Activated CD8-positive, alpha-beta memory T cell treated with anti-CD3 and anti-CD28 coated beads, Interleukin-2, amount 10 ng/mL, durations not matched to agents 7 days and 5 days (primary cell): ENCODE data around the gene RDH5. TPM values are rescaled to one million over a fixed set of nuclear protein-coding genes. Genes with fewer than 3 reads are reported as not detected.

Experiments used
- ATAC-seq: fragments of 150-1000 bp; cut with Tn5 transposase; one replicate; pipeline ENCODE4 v1.10.0; 2021; ENCODE audit warnings: moderate library complexity
- CTCF ChIA-PET: fragments of 350-600 bp; sonication (Branson Sonifier 250); formaldehyde crosslinking; loops from one replicate; lab custom pipeline; 2021; ENCODE audit warnings: antibody characterized with exemption; lab: Charles Lee
- DNase-seq: peaks from one replicate; pipeline ENCODE4 v3.0.0-alpha.2; 2020
- H3K27ac Mint-ChIP-seq: one replicate; pipeline ENCODE4 v1.8.0; 2021; ENCODE audit warnings: mild to moderate bottlenecking, mixed read lengths
- H3K27me3 Mint-ChIP-seq: one replicate; pipeline ENCODE4 v1.8.0; 2021; ENCODE audit warnings: mixed read lengths
- H3K36me3 Mint-ChIP-seq: one replicate; pipeline ENCODE4 v1.8.0; 2021; ENCODE audit warnings: mild to moderate bottlenecking, mixed read lengths
- H3K4me1 Mint-ChIP-seq: one replicate; pipeline ENCODE4 v1.8.0; 2021; ENCODE audit warnings: mixed read lengths
- H3K4me3 Mint-ChIP-seq: one replicate; pipeline ENCODE4 v1.8.0; 2021; ENCODE audit warnings: mild to moderate bottlenecking, moderate library complexity, mixed read lengths
- H3K9me3 Mint-ChIP-seq: one replicate; pipeline ENCODE4 v1.8.0; 2022; ENCODE audit warnings: low read depth, mixed read lengths
- total RNA-seq, 2 experiments: library from RNA; stranded (reverse); gene quantifications; one replicate each; pipeline ENCODE4 v1.2.3, GENCODE V29; 2021

Gene RDH5
- total RNA-seq, 2 experiments from 2014 or later, result 11.1 to 14.4 TPM

- DNase-seq (peak; percentile 81), ATAC-seq (peak; percentile 65)
- CTCF ChIA-PET, result interaction anchor here (0.6 to 4.9 kb wide), 15 partner anchors 8 to 492 kb away, joined by 3 to 63 read pairs (median 6); partner anchors contain the start of genes BLOC1S1, ESYT1, PA2G4 and PYM1
- Mint-ChIP-seq H3K27ac (peak overlapping the region; percentile 92), H3K4me3 (peak overlapping the region; percentile 78), H3K4me1 (peaks cover 48% of the 10 kb centered on the region), H3K36me3 (peaks cover 12% of the 10 kb centered on the region), H3K9me3 (no peaks in the 10 kb centered on the region), H3K27me3 (no peaks in the 10 kb centered on the region)
These were observed 9.9 kb downstream of the RDH5 start for GRCh38 chr12:55729819-55730818.

- H3K4me3 Mint-ChIP-seq, result no peak overlapping the region
- peaks cover 39% of the 10 kb centered on the region for H3K4me1 Mint-ChIP-seq
- CTCF ChIA-PET, result interaction anchor here (9.1 kb wide), 1 partner anchor 12 kb away, joined by 233 read pairs; the partner anchor contains the start of genes BLOC1S1 and RDH5
- ATAC-seq (no peak), DNase-seq (no peak)
- H3K27ac Mint-ChIP-seq, result no peak overlapping the region
- H3K36me3 Mint-ChIP-seq, result no peaks in the 10 kb centered on the region
- no peaks in the 10 kb centered on the region for H3K9me3 Mint-ChIP-seq
- H3K27me3 Mint-ChIP-seq, result no peaks in the 10 kb centered on the region
These were observed 12.1 kb downstream of the RDH5 start for GRCh38 chr12:55732288-55732687.

- Mint-ChIP-seq H3K4me1 (peaks cover 42% of the 10 kb centered on the region), H3K9me3 (no peaks in the 10 kb centered on the region), H3K27ac (no peak overlapping the region), H3K4me3 (no peak overlapping the region), H3K27me3 (no peaks in the 10 kb centered on the region), H3K36me3 (no peaks in the 10 kb centered on the region)
- CTCF ChIA-PET, result interaction anchor here (9.1 kb wide), 1 partner anchor 13 kb away, joined by 233 read pairs; the partner anchor contains the start of genes BLOC1S1 and RDH5
- ATAC-seq (no peak), DNase-seq (no peak)
These were observed 12.9 kb downstream of the RDH5 start for GRCh38 chr12:55733021-55733555.

- H3K9me3 Mint-ChIP-seq, result no peaks in the 10 kb centered on the region
These were observed 13.7 kb downstream of the RDH5 start for GRCh38 chr12:55733858-55734257.

GRCh38 chr12:55734595-55734994 is 14.4 kb downstream of the RDH5 start:
- no peak overlapping the region for H3K4me3 Mint-ChIP-seq
- no peak for ATAC-seq
- DNase-seq, result no peak
- no peaks in the 10 kb centered on the region for H3K9me3 Mint-ChIP-seq
- H3K36me3 Mint-ChIP-seq, result no peaks in the 10 kb centered on the region
- H3K27me3 Mint-ChIP-seq, result no peaks in the 10 kb centered on the region
- peaks cover 47% of the 10 kb centered on the region for H3K4me1 Mint-ChIP-seq
- H3K27ac Mint-ChIP-seq, result no peak overlapping the region
- CTCF ChIA-PET, result interaction anchor here (1.0 to 9.1 kb wide), 2 partner anchors 14 to 86 kb away, joined by 3 to 233 read pairs; partner anchors contain the start of genes BLOC1S1 and RDH5

More at GRCh38 chr12:55733858-55734257, 13.7 kb downstream of the RDH5 start:
- H3K36me3 Mint-ChIP-seq, result no peaks in the 10 kb centered on the region
- ATAC-seq (no peak), DNase-seq (no peak)
- H3K27me3 Mint-ChIP-seq, result no peaks in the 10 kb centered on the region
- no peak overlapping the region for H3K4me3 Mint-ChIP-seq
- peaks cover 45% of the 10 kb centered on the region for H3K4me1 Mint-ChIP-seq
- CTCF ChIA-PET, result interaction anchor here (9.1 kb wide), 1 partner anchor 13 kb away, joined by 233 read pairs; the partner anchor contains the start of genes BLOC1S1 and RDH5
- H3K27ac Mint-ChIP-seq, result no peak overlapping the region

- ATAC-seq, result no peak
- no peak overlapping the region for H3K27ac Mint-ChIP-seq
- H3K4me1 Mint-ChIP-seq, result peaks cover 32% of the 10 kb centered on the region
- no peaks in the 10 kb centered on the region for H3K27me3 Mint-ChIP-seq
- H3K4me3 Mint-ChIP-seq, result no peak overlapping the region
- CTCF ChIA-PET, result interaction anchor here (1.3 to 9.1 kb wide), 7 partner anchors 7 to 384 kb away, joined by 4 to 233 read pairs (median 45); partner anchors contain the start of genes BLOC1S1, CD63, DGKA and PYM1
- no peaks in the 10 kb centered on the region for H3K9me3 Mint-ChIP-seq
- DNase-seq, result no peak
- H3K36me3 Mint-ChIP-seq, result no peaks in the 10 kb centered on the region
These were observed 15.9 kb downstream of the RDH5 start for GRCh38 chr12:55736076-55736475.

- Mint-ChIP-seq H3K36me3 (no peaks in the 10 kb centered on the region), H3K9me3 (no peaks in the 10 kb centered on the region), H3K4me1 (peaks cover 31% of the 10 kb centered on the region), H3K27ac (peak overlapping the region; percentile 88), H3K27me3 (peaks cover 3% of the 10 kb centered on the region), H3K4me3 (peak overlapping the region; percentile 58)
- DNase-seq (peak; percentile 83), ATAC-seq (peak; percentile 51)
- CTCF ChIA-PET, result interaction anchor here (0.8 to 9.1 kb wide), 24 partner anchors 8 to 485 kb away, joined by 3 to 233 read pairs (median 16); partner anchors contain the start of genes BLOC1S1, CD63, DGKA and ORMDL2
These were observed 16.8 kb downstream of the RDH5 start for GRCh38 chr12:55736780-55737580.

- ATAC-seq (peak; percentile 22), DNase-seq (no peak)
- Mint-ChIP-seq H3K4me1 (peaks cover 30% of the 10 kb centered on the region), H3K27me3 (peaks cover 8% of the 10 kb centered on the region), H3K9me3 (no peaks in the 10 kb centered on the region), H3K4me3 (peak overlapping the region; percentile 80), H3K27ac (peak overlapping the region; percentile 88), H3K36me3 (no peaks in the 10 kb centered on the region)
- CTCF ChIA-PET, result interaction anchor here (0.6 to 9.1 kb wide), 46 partner anchors 9 to 617 kb away, joined by 3 to 233 read pairs (median 6); partner anchors contain the start of genes BLOC1S1, CD63, DGKA and MYL6
These were observed 17.5 kb downstream of the RDH5 start for GRCh38 chr12:55737581-55738122.

- peak; percentile 93 for DNase-seq
These were observed 18.2 kb downstream of the RDH5 start for GRCh38 chr12:55738123-55739024.

GRCh38 chr12:55739025-55739378 is 18.8 kb downstream of the RDH5 start:
- Mint-ChIP-seq H3K27ac (no peak overlapping the region), H3K27me3 (peaks cover 8% of the 10 kb centered on the region), H3K4me3 (peak overlapping the region; percentile 80), H3K36me3 (no peaks in the 10 kb centered on the region), H3K9me3 (no peaks in the 10 kb centered on the region), H3K4me1 (peaks cover 33% of the 10 kb centered on the region)
- CTCF ChIA-PET, result interaction anchor here (0.9 to 9.1 kb wide), 55 partner anchors 9 to 731 kb away, joined by 3 to 233 read pairs (median 6); partner anchors contain the start of genes ANKRD52, BLOC1S1, CD63 and DGKA
- ATAC-seq (no peak), DNase-seq (no peak)

More at GRCh38 chr12:55738123-55739024, 18.2 kb downstream of the RDH5 start:
- CTCF ChIA-PET, result interaction anchor here (0.6 to 9.1 kb wide), 69 partner anchors 9 to 732 kb away, joined by 3 to 233 read pairs (median 4); partner anchors contain the start of genes ANKRD52, BLOC1S1, CD63 and DGKA
- peak overlapping the region; percentile 80 for H3K4me3 Mint-ChIP-seq
- peaks cover 8% of the 10 kb centered on the region for H3K27me3 Mint-ChIP-seq
- H3K36me3 Mint-ChIP-seq, result no peaks in the 10 kb centered on the region
- H3K4me1 Mint-ChIP-seq, result peaks cover 31% of the 10 kb centered on the region
- H3K27ac Mint-ChIP-seq, result peak overlapping the region; percentile 88
- peak; percentile 75 for ATAC-seq
- H3K9me3 Mint-ChIP-seq, result no peaks in the 10 kb centered on the region
